ENCODE measurements around the gene MORF4L1.

DNA sequence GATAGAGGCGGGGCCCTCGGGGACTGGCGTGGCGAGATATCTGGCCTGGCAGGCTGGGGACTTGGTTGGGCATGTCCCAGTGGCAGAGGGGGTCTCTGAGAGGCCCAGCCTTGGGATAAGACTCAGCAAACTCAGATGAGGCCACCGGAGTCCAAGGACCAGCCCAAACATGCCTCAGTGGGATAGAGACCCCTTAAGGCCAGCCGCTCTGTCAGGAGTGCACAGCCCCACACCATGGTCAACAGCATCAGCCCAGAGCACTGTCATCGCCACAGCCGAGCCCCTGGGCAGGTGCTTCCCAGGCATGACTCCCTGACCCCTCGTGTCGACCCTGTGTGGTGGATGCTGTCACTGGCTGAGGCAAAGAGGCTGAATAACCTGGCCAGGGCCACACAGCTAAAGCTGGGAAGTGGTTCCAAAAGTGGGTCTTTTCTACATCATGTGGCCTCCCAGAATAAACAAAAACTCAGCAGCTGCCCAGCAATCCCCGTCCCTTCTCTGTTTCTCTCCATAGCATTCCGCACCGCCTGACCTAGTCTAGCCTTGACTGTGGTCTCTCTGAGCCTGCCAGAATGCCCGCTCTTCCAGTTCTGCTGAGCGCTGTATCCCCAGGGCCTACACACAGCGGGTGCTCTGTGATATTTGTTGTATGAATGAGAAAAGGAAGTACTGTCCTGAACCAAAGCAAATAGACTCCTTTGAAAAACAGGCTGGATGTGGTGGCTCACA, 57.0 kb downstream of the MORF4L1 start:
- no peak for TF ChIP-seq CTCF (IDR thresholded peaks at IDR 0.05)
- TF ChIP-seq POLR2A (IDR thresholded peaks at IDR 0.05), result no peak
- no peak for TF ChIP-seq EP300 (IDR thresholded peaks at IDR 0.05)

Data from tibial nerve (tissue), 4 donors.